ENCODE results near the gene AUH.

AUH gene

DNA sequence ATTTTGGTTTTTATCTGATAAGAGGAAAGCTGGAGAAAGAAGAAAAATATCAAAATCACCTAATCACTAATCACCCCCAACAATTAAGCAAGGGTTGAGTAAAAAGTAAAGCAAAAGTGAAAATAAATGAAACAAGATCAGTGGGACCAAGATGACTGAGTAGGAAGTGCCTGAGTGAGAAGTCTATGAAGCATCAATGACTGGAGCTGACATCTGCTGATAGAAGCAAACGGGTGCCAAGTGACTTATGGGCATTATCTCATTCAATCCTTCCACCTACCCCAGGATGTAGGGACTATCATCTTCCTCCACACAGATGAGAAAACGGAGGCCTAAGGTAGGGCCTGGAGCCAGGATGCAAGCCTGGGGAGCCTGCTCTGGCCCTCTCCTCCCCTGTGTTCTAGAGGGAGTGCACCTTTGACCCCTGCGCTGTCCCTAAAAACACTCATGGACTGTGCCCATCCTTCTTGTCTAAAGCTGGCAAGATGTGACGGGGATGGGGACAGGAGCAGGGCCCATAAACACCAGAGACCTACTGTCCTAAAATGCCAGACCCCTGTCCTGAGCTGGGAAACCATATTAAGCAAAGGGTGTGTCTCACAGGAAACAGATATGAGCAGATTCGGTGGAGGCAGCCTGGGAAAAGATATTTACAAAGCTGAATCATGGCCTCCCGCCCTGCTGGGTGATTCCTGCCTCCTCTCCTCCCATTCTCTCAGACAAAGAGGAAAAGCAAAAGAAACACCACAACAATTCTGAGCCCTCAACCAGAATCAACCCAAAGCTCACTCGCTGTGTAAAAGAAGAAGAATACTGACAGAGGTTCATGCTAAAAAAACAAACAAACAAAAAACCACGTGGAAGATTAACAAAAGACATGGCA, 116.0 kb downstream of the AUH start:
- DNase-seq (ENCODE audit: low read depth): peak; percentile 24

DNA sequence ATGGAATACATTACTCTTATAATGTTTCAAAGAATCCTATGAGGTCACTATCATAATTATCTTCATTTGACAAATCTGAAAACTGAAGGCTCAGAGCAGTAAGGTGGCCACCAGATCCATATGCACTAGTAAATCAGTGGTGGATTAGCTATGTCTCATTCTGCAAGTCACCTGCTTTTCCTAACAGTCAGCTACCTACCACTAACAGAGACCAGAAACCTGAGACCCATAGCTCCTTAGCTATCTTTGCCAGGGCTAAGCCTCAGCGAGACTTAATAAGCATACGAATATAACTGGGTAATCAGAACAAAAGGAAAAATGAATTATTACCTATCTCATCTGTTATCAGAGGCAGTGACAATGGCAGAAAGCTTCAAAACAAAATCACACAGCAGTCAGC, 118.7 kb downstream of the AUH start:
- DNase-seq (ENCODE audit: low read depth): no peak

DNA sequence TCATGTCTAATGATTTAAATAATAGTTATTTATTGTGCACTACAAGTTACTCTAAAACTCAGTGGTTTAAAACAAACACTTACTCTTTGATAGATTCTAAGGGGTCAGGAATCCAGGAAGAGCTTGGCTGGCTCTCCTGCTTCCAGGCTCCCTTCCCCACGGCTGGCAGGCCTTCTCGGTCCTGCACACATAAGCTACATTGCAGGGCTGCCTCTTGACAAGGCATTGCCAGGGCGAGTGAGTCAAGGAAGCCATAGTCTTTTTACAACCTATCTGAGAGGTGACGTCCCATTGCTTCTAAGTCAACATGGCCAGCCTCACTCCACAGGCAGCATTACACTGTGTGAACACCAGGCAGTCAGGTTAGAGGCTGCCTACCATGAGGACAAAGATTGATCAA, 119.8 kb downstream of the AUH start:
- no peak for DNase-seq (ENCODE audit: low read depth)

DNA sequence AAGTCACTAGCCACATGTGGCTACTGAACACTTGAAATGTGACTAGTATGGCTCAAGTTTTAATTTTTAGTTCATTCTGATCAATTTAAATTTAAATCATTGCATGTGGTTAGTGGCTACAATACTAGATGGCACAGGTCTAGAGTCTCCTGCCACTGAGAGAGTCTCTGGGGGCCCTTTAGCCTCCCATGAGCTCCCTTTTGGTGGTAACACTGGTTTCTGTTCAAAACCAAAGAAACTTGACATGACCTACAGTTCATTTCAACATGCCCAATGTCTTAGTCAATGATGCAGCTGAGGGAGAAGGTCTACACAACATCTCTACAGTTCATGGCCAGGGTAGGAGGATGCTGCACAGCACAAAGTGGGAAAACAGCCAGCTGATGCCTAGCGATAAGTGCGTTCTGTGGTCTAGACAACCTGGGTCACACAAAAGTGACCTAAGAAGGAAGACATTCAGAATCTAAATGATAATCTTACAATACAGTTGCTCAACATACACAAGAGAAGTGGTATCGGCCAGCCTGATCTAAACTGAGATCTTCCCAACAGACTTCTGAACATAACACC, 121.0 kb downstream of the AUH start:
- DNase-seq (ENCODE audit: low read depth): no peak

DNA sequence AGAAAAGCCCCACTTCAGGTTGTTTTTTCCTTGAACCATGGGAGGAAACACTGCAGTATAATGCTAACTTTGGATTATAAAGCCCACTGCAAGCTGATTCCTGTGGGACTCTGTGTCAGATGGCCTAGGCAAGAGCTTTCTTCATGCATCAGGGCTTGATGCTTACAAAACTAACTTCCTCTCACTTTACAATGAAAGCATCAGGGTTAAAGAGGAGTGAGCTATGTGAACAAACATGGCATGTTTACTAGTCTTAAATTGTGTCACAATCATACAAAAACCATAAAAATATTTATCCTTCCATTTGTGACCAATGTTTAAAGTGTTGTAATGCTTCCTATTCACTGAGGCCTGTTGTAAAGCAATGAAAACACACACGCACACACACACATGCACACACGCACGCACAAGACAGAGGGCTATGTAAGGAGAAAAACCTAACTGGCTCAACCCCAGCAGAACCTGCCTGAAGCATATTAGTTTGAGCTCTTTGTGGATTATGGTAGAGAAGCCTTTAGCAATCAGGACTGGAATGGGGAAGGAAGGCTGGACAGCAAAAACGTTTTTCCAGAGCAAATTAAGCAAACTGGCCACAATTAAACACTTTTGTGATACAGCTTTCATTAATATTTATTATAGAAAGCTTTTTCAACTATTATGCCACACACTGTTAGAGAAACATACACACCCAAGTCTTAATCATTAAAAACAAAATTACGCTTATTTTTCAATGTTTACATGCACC, 122.2 kb downstream of the AUH start:
- DNase-seq (ENCODE audit: low read depth): no peak

DNA sequence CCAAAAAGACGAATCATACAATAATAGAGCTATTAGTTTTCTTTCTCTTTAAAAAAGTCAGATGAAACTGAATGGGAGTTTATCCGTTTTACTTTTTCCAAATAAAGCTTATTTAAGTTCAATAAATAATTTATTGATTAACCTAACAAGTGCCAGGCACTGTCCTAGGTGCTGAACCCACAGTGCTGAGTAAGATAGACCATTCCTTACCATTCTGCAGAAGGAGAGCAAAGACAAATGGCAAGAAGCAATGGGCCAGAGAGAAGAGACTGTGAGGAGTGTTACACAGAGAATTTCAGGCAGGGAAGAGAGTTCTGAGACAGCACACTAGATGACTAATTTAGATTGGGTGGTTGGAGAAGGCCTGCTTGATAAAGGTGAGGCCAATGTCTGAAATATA, 127.2 kb downstream of the AUH start:
- DNase-seq (ENCODE audit: low read depth): no peak

DNA sequence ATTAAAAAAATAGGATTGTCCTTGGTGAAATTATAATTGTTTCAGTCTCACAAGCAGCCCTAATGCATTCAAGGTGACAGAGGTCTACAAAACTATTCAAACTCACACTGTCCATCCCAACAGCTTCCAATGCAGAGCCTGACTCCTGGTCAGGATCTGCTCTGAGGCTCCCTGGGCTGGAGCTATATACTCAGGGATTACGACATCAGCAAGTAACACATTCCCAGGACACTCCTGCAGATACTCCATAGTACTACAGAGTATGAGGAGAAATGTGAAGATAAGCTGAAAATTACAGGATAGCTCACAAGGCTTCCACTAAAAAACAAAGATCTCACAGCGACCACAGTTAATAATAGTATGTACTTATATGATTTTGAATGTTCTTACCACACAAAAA, 130.1 kb downstream of the AUH start:
- DNase-seq (ENCODE audit: low read depth): no peak

DNA sequence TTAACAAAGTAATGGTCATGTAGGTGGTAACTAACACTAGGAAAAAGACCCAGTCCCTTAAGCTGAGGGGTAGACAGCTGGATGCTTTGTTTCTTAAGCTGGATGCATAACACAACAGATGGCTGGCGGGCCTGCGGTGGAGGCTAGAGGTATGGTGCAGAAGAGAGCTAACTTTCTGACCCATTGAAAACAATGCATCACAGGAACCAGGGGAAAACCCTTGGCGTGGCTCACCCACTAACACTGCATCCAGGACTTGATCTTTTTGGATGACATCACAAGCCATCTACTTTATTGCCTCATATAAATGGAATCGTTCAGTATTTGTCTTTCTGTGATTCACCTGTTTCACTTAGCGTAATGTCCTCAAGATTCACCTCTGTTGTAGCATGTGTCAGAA, 138.7 kb downstream of the AUH start:
- DNase-seq (ENCODE audit: low read depth): no peak

DNA sequence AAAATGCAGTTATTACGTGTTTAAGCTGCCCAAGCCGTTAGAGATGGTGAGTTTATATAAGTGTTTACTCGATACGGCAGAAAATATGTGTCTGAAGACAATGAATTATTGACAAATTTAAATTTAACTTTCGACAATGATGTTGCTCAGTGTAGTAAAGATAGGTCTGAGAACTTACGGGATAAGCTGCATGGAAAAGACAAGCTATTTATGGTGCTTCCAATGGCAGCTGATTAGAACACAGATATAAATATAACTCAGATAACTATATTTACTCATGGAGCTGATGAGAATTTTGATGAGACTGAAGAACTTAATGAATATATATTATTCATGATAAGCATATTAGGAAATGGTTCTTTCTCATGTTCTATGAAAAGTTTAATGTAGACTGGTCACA, 139.3 kb downstream of the AUH start:
- DNase-seq (ENCODE audit: low read depth): no peak

DNA sequence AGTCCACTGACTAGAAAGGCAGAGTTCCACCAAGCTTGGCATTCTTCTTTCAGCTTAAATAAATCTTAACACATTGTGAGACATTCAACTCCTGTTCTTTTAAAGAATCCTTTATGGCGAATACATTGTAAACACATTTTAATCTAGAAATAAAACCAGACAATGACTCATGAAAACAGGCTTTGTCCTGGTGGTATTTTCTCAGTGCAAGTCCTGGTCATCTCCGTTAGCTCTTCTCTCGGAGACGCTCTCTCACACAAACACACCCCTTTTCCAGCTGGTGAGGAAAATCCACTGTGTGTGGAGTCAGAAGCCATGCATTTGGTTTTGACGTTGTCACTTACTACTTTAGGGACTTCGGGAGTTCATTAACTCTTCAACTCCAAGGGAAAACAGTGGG, 140.4 kb downstream of the AUH start:
- DNase-seq (ENCODE audit: low read depth): no peak

DNA sequence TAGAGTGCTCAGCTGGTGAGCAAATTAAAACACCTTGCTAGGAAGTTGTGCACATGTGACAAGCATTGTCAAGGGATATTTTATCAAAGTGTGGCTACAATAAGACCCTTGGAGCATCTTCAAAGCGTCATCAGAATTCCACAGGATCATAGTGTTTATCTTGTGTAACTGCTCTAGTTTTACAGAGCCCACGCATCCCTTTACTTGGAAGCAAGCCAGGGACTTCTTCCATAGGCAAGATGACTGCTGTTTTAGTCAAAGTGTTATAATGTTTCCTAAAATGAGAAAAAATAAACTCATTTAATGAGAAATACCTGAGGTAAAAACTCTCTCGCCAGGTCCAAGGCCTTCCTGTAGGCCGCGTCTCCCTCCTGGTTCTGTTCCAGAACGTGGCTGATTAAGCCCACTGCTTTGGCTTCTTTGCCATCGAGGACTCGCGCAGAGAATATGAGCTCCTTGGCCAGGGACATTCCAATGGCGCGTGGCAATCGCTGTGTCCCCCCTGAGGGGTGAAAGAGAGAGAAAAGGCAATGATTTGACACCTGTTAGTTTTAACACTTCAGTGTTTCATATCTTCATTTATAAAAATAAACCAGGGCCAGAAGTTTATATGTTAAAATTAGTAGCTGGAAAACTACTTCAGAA, 141.1 kb downstream of the AUH start:
- no peak for DNase-seq (ENCODE audit: low read depth)

DNA sequence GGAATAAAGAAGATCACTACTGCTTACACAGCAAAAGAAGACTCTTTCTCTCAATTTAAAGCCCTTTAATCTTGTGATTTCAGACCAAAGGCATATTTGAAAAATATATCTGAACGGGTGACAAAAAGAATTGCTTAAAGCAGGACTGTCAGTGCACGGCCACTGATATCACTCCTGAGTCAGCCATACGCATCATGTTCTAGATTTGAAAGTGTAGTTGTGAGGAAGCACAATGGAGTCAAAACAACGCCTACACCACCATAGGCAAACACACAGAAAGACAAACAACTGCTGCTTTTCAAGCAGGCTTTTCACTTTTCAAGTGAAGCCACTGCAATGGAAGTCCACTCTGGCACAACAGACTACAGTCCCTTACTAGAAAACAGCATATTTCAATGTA, 141.7 kb downstream of the AUH start:
- no peak for DNase-seq (ENCODE audit: low read depth)

DNA sequence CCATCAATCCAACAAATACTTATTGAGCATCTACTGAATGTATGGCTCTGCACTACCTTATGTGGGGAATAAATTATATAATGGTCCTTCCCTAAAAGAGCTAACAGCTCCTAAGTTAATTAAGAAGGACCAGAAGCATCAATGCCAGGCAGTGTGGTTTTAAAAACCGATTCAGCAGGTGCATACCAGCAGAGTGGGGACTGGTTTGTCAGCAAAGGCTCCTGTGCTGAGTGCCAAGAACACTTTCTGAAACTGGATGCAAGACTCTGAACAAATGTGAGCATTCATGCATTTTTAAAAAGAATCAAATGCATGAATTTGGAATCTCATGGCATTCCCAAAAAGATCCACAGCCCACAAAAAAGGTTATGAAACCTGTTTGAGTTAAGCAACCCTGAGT, 142.2 kb downstream of the AUH start:
- no peak for DNase-seq (ENCODE audit: low read depth)

DNA sequence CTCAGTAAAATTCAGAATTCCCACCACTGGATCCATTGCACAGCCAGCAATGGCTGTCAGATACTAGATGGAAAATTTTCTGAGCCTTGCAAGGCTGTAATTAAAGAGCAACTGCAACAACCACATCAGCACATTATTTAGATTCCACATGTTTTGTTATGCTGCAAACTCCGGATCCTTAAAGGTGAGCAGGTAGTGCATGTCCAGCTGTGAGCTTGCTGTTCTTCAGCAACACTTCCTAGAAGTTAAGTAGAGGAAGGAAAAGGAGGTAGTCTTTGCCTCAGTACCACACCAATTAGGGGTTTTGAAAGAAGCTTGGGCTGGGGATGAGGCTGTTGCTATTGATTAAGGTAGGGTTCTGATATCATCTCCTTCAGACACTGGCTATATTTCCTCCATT, 144.3 kb downstream of the AUH start:
- DNase-seq (ENCODE audit: low read depth): no peak

DNA sequence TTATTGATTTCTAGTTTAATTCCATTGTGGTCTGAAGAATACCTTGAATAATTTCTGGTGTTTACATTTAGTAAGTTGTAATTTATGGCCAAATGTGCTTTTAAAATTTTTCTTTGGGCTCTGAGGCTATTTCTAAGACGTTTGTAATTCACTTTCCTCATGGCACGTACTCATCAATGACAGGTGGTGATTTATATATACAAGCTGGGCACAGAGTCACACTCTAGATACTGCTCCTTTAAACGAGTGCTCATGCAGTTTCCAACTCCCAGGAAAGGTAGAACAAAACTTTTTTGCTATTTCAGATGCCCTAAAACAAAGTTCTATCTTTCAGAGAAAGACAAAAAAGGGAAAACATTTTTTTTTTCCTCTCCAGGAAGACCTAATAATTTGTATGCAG, 146.9 kb downstream of the AUH start:
- no peak for DNase-seq (ENCODE audit: low read depth)

DNA sequence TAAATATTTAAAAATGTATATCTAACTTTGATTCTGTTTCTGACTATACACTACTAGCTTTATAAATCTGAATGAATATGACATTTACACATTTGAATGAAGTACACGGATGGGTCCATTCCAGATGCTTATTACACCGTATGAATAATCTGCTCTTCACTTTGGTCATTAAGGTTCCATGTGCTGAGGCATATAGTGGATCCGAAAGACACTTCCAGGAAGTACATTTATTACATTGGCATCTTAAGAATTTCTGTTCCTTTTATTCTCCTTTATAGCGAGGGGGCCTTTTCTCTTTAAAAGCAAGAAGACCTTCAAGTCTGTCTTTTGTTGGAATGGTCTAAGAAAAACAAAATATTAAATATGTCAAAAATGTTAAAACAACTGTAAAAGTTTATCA, 147.6 kb downstream of the AUH start:
- no peak for DNase-seq (ENCODE audit: low read depth)

DNA sequence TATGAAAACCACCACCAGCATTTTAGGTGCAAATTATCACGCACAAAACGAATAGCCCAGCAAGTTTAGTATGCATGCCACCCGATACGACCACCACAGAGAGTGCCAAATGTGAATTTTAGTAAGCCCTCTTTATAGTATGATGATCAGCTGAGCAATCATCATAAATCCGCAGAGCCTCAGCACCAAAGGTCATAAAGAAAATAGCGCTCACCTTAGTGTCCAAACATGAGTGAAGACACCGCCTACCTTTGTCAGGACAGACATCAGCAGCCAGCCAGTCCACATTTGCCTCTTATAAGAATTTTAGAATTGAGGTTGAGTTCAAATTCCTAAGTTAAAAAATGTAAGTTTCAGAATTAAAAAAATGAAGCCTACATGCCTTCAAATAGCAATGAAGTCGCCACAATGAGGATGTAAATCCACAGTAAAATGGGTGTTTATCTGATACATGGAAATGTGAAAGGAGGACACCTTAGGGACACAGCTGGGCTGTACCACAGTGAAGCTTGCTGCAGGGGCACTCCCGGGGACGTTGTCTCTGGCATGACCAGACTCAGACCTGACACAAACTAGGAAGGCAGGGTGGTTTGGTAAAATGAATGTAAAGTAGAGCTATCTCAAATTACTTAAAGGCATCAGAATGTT, 149.0 kb downstream of the AUH start:
- DNase-seq (ENCODE audit: low read depth): no peak

DNA sequence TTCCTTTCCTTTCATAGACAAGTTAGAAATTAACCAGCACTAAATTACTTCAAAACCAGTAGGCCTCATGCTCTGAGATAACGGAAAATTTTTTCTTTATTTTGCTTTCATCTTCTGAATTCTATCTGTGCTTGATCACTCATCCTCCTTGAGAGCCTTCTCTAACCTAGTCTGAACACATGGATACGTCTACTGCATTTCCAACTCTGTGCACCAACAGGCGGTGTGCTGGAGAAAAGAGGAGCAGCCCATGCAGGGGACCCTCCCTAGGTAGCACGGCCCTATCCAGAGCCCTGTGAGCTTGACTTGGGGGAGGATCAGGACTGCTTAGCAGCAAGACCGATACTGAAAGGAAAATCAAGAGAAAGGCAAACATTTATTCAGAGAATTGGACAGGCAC, 149.8 kb downstream of the AUH start:
- DNase-seq (ENCODE audit: low read depth): no peak

DNA sequence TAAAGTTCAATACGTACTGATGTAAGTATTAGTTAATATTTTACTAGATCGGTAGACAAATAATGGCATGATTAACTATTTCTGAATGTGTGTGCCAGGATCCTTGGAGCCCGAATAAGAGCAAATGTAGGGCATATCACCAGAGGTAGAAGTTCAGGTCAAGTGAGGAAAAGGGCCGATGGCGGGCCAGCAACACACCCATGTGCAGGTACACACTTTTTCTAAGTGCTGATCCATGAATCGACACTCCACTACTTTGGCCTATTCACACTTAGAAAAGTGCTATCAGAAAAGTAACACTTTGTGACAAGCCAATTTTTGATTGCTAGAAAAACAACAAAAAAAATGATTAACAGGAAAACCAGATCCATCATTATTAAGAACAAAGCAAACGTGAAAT, 150.3 kb downstream of the AUH start:
- DNase-seq (ENCODE audit: low read depth): no peak

DNA sequence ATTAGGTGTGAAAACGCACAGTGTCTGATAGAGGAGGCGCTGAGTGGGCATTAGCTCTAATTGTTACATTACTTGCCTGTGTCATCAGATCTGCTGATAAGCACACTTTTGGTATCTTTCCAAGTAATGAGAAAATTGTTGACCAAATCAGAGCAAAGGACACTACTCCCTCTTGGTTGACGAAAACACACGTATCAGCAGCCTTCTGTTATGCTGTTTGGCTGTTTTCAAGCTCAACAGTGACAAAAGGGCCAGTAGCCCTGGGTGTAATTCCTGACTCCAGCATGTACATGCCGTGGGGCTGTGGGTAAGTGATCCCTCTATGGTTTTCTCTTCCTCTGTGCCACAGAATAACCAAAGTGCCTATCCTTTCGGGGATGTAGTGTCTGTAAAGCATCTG, 151.4 kb downstream of the AUH start:
- no peak for DNase-seq (ENCODE audit: low read depth)

DNA sequence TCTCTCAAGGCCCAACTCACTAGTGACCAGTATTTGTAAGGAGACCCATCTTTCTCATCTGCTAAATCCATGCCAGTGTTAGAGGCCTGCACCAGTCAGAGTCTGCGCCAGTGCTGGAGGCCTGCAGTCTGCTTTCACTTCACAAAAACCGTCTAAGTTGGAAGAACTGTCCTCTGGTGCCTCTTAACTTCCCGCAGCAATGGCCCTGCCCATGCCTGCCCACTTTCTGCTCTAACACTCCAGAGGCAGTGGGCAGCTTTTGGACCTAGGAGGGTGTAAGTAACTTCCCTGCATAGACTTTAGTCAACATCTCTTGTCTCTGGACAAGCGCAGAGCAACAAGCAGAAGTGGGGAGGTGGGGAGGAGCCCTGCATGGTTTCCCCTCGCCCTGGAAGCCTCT, 152.9 kb downstream of the AUH start:
- no peak for DNase-seq (ENCODE audit: low read depth)

DNA sequence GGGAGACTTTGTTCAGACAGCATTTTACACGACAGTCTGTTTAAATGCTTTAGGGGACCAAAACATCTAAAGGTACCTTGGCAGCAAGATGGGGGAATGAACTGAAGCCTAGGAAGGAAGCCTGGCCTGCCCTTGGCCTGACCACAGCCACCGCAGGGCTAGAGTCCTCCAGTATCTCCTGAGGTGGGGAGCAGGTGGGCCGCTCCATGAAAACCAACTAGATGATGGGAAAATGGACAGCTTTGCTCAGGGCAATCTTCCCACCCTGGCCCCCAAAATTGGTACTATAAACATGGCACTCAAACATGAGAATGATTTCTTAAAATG, 153.3 kb downstream of the AUH start:
- no peak for DNase-seq (ENCODE audit: low read depth)
